Measurements from ENCODE around the gene PPIL6.
"Not testable (repeated sequence)": the region's sequence is repeated elsewhere in the genome, so short reads cannot be mapped to it uniquely, and the experiment has no call there.

The PPIL6 gene

DNA sequence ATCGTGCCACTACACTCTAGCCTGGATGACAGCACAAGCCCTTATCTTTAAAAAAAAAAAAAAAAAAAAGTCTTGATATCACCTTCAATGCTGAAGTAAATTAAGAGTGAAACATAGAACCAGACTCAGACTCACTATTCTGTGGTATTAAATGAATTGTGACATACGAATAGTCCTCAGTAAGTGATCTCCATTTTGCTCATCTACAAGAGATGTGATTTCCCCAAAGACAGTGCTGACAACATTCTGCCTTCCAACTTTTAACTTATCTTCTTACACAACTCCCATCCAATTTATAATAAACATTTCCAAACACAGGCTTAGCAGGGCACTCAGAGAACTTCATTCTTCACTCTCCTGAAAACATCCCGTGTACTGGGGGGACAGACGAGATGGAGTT is 34.6 kb upstream of the PPIL6 start:
- Histone ChIP-seq H3K9ac (ENCODE audit: low read depth, low read length) (no peak overlapping the region), H3K4me1 (ENCODE audit: insufficient read depth, low read length) (peaks cover 15% of the 10 kb centered on the region), H3K36me3 (ENCODE audit: insufficient read depth, low read length) (peaks cover 15% of the 10 kb centered on the region), H3K9me3 (ENCODE audit: control insufficient read depth, insufficient read depth, low read length) (no peaks in the 10 kb centered on the region)

- H3K9ac ChIP-seq (ENCODE audit: low read depth, low read length), result no peak overlapping the region
- H3K4me1 ChIP-seq (ENCODE audit: insufficient read depth, low read length), result peaks cover 6% of the 10 kb centered on the region
- H3K9me3 ChIP-seq (ENCODE audit: control insufficient read depth, insufficient read depth, low read length), result no peaks in the 10 kb centered on the region
- H3K36me3 ChIP-seq (ENCODE audit: insufficient read depth, low read length), result peaks cover 26% of the 10 kb centered on the region
Measured at GRCh38 chr6:109473120-109473519, 32.7 kb upstream of the PPIL6 start.

GRCh38 chr6:109472132-109472995 is 31.9 kb upstream of the PPIL6 start:
- H3K9ac ChIP-seq (ENCODE audit: low read depth, low read length), result no peak overlapping the region
- peaks cover 29% of the 10 kb centered on the region for H3K36me3 ChIP-seq (ENCODE audit: insufficient read depth, low read length)
- H3K9me3 ChIP-seq (ENCODE audit: control insufficient read depth, insufficient read depth, low read length), result no peaks in the 10 kb centered on the region
- H3K4me1 ChIP-seq (ENCODE audit: insufficient read depth, low read length), result no peaks in the 10 kb centered on the region

GRCh38 chr6:109471105-109471810 is 30.8 kb upstream of the PPIL6 start:
- Histone ChIP-seq H3K9ac (ENCODE audit: low read depth, low read length) (no peak overlapping the region), H3K4me1 (ENCODE audit: insufficient read depth, low read length) (no peaks in the 10 kb centered on the region), H3K9me3 (ENCODE audit: control insufficient read depth, insufficient read depth, low read length) (no peaks in the 10 kb centered on the region), H3K36me3 (ENCODE audit: insufficient read depth, low read length) (peaks cover 34% of the 10 kb centered on the region)

DNA sequence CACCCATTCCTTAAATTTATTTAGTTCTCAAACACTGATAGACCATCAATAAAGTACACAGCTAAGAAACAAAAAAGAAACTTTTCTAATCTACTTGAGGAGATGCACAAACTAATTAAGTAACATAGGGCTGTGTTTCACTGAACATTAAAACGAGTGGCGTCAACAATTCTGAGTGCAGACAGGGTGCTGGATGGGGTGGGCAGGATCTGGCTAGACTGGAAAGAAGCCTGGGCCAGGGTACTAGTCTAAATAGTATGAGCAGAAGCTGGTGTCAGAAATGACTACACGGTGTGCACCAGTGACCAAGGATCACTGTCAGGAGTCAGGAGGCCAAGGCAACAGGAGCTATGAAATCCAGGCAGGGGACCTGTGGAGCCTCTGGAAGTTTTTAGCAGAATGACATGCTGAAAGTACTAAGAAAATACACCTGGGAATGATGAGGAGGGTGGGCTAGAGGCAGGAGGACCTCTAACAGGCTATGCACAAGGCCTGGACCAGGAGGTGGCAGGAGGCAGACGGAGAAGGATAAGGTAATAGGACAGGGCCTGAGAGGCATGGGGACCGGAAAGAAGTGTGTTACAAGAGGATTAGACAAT is 29.3 kb upstream of the PPIL6 start:
- peaks cover 33% of the 10 kb centered on the region for H3K36me3 ChIP-seq (ENCODE audit: insufficient read depth, low read length)
- no peaks in the 10 kb centered on the region for H3K4me1 ChIP-seq (ENCODE audit: insufficient read depth, low read length)
- H3K9me3 ChIP-seq (ENCODE audit: control insufficient read depth, insufficient read depth, low read length), result no peaks in the 10 kb centered on the region
- no peak overlapping the region for H3K9ac ChIP-seq (ENCODE audit: low read depth, low read length)

GRCh38 chr6:109467696-109468095 is 27.3 kb upstream of the PPIL6 start:
- no peaks in the 10 kb centered on the region for H3K4me1 ChIP-seq (ENCODE audit: insufficient read depth, low read length)
- no peak overlapping the region for H3K9ac ChIP-seq (ENCODE audit: low read depth, low read length)
- peaks cover 25% of the 10 kb centered on the region for H3K36me3 ChIP-seq (ENCODE audit: insufficient read depth, low read length)
- no peaks in the 10 kb centered on the region for H3K9me3 ChIP-seq (ENCODE audit: control insufficient read depth, insufficient read depth, low read length)

- Histone ChIP-seq H3K4me1 (ENCODE audit: insufficient read depth, low read length) (no peaks in the 10 kb centered on the region), H3K9ac (ENCODE audit: low read depth, low read length) (no peak overlapping the region), H3K36me3 (ENCODE audit: insufficient read depth, low read length) (peaks cover 25% of the 10 kb centered on the region)
Measured at GRCh38 chr6:109466212-109466923, 25.9 kb upstream of the PPIL6 start.

GRCh38 chr6:109465772-109466171 is 25.3 kb upstream of the PPIL6 start:
- Histone ChIP-seq H3K36me3 (ENCODE audit: insufficient read depth, low read length) (peaks cover 25% of the 10 kb centered on the region), H3K9ac (ENCODE audit: low read depth, low read length) (no peak overlapping the region), H3K4me1 (ENCODE audit: insufficient read depth, low read length) (no peaks in the 10 kb centered on the region), H3K9me3 (ENCODE audit: control insufficient read depth, insufficient read depth, low read length) (no peaks in the 10 kb centered on the region)

More at GRCh38 chr6:109466212-109466923, 25.9 kb upstream of the PPIL6 start:
- H3K9me3 ChIP-seq (ENCODE audit: control insufficient read depth, insufficient read depth, low read length), result no peaks in the 10 kb centered on the region

- Histone ChIP-seq H3K4me1 (ENCODE audit: insufficient read depth, low read length) (peaks cover 9% of the 10 kb centered on the region; the same call in 1 of the 2 replicates), H3K9me3 (ENCODE audit: control insufficient read depth, insufficient read depth, low read length) (no peaks in the 10 kb centered on the region), H3K9ac (ENCODE audit: low read depth, low read length) (no peak overlapping the region), H3K36me3 (ENCODE audit: insufficient read depth, low read length) (peaks cover 7% of the 10 kb centered on the region)
Measured at GRCh38 chr6:109461733-109462526, 21.5 kb upstream of the PPIL6 start.

DNA sequence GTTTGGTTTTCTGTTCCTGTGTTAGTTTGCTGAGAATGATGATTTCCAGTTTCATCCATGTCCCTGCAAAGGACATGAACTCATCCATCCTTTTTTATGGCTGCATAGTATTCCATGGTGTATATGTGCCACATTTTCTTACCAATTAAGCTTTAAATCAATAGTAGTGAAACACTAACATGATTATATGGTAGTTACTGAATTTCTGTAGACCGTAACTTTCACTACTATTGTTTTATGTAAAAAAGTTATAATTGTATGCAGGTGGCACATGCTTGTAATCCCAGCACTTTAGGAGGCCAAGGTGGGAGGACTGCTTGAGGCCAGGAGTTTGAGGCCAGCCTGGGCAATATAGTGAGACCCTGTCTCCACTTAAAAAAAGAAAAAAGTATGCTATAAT is 20.8 kb upstream of the PPIL6 start:
- not testable (repeated sequence) for H3K9ac ChIP-seq (ENCODE audit: low read depth, low read length); H3K9me3 ChIP-seq (ENCODE audit: control insufficient read depth, insufficient read depth, low read length); H3K36me3 ChIP-seq (ENCODE audit: insufficient read depth, low read length)
- peaks cover 10% of the 10 kb centered on the region; the same call in 1 of the 2 replicates for H3K4me1 ChIP-seq (ENCODE audit: insufficient read depth, low read length)

DNA sequence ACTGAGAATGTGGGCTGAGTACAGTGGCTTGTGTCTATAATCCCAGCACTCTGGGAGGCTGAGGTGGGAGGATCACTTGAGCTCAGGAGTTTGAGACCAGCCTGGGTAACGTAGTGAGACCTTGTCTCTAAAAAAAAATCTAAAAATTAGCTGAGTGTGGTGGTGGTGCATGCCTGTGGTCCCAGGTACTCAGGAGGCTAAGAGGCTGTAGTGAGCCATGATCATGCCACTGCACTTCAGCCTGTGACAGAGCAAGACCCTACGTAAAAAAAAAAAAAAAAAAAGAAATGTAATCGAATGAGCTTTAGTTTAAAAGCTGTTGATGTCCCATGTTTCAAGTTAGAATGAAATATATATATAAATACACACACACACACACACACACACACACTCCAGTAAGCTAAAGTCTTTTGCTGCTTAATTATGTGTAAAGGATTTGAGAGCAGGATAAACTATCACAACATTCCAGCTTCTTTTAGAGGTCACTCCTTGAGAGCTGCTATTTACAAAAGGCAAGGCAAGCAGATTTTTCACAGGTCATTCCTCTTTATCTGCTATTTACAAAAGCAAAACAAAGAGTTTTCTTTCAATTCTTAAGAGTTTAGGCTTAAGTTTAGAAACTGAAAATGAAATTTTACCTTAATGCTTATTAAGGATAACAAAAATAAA is 19.9 kb upstream of the PPIL6 start:
- Histone ChIP-seq H3K9ac (ENCODE audit: low read depth, low read length) (no peak overlapping the region), H3K9me3 (ENCODE audit: control insufficient read depth, insufficient read depth, low read length) (no peaks in the 10 kb centered on the region), H3K4me1 (ENCODE audit: insufficient read depth, low read length) (peaks cover 10% of the 10 kb centered on the region; the same call in 1 of the 2 replicates), H3K36me3 (ENCODE audit: insufficient read depth, low read length) (peaks cover 2% of the 10 kb centered on the region; the same call in 1 of the 2 replicates)

- Histone ChIP-seq H3K36me3 (ENCODE audit: insufficient read depth, low read length) (no peaks in the 10 kb centered on the region; the same call in 1 of the 2 replicates), H3K9me3 (ENCODE audit: control insufficient read depth, insufficient read depth, low read length) (no peaks in the 10 kb centered on the region), H3K4me1 (ENCODE audit: insufficient read depth, low read length) (peaks cover 16% of the 10 kb centered on the region; the same call in 1 of the 2 replicates), H3K9ac (ENCODE audit: low read depth, low read length) (no peak overlapping the region)
Measured at GRCh38 chr6:109458774-109459531, 18.5 kb upstream of the PPIL6 start.

All from ES-I3 (cell line).